Stimulated activated CD4-positive, alpha-beta T cell treated with anti-CD3 and anti-CD28 coated beads, TNF-alpha, amount 100 ng/mL, for 48 hours (primary cell): Measurements from ENCODE around the gene DGLUCY.
"Not testable (repeated sequence)": the region's sequence is repeated elsewhere in the genome, so short reads cannot be mapped to it uniquely, and the experiment has no call there.

ENCODE experiments used
- DNase-seq, 3 donors: peaks; one replicate each; pipeline ENCODE4 v3.0.0-alpha.2; 2020; ENCODE audit warnings: low read depth in 3 of 3

DGLUCY gene

GRCh38 chr14:91233936-91234790 lies 120.3 kb downstream of the DGLUCY start:
- DNase-seq: no peak

GRCh38 chr14:91234791-91235114 lies 120.9 kb downstream of the DGLUCY start:
- no peak for DNase-seq

- no peak for DNase-seq
Observed at GRCh38 chr14:91235841-91236240, 122.0 kb downstream of the DGLUCY start.

- DNase-seq: no peak
Observed at GRCh38 chr14:91237219-91237618, 123.3 kb downstream of the DGLUCY start.

GRCh38 chr14:91238085-91238484 lies 124.2 kb downstream of the DGLUCY start:
- no peak for DNase-seq

GRCh38 chr14:91238661-91239060 lies 124.8 kb downstream of the DGLUCY start:
- DNase-seq: no peak

GRCh38 chr14:91241863-91242262 lies 128.0 kb downstream of the DGLUCY start:
- no peak for DNase-seq

- DNase-seq: no peak
Observed at GRCh38 chr14:91242635-91243034, 128.8 kb downstream of the DGLUCY start.

- no peak for DNase-seq
Observed at GRCh38 chr14:91243074-91243471, 129.2 kb downstream of the DGLUCY start.

GRCh38 chr14:91244501-91244901 lies 130.6 kb downstream of the DGLUCY start, which contains the start of gene GPR68:
GPR68 (minus strand) TSS chr14:91244704; CDS start chr14:91235050, 9,654 bp downstream.
- no peak for DNase-seq

GRCh38 chr14:91245029-91245428 lies 131.2 kb downstream of the DGLUCY start:
- peak in 1 of 3 donors; percentile 64 for DNase-seq

GRCh38 chr14:91245616-91246015 lies 131.7 kb downstream of the DGLUCY start:
- DNase-seq: not testable (repeated sequence)

- peak in 1 of 3 donors; percentile 76 for DNase-seq
Observed at GRCh38 chr14:91246051-91246852, 132.4 kb downstream of the DGLUCY start.

GRCh38 chr14:91249841-91250616 lies 136.2 kb downstream of the DGLUCY start:
- DNase-seq: no peak

- DNase-seq: no peak
Observed at GRCh38 chr14:91250912-91251311, 137.0 kb downstream of the DGLUCY start.

GRCh38 chr14:91252871-91253794 lies 139.3 kb downstream of the DGLUCY start:
- no peak for DNase-seq

GRCh38 chr14:91253795-91254323 lies 140.0 kb downstream of the DGLUCY start:
- DNase-seq: no peak

- no peak for DNase-seq
Observed at GRCh38 chr14:91254461-91254860, 140.6 kb downstream of the DGLUCY start.

GRCh38 chr14:91255026-91255695 lies 141.3 kb downstream of the DGLUCY start:
- no peak for DNase-seq

- no peak for DNase-seq
Observed at GRCh38 chr14:91256661-91257060, 142.8 kb downstream of the DGLUCY start.
